H9 (cell line): ENCODE measurements around the gene FBXL5. TPM values are rescaled to one million over a fixed set of nuclear protein-coding genes. Genes with fewer than 3 reads are reported as not detected.

ENCODE experiments used
- DNase-seq: peaks from one replicate; pipeline ENCODE4 v3.0.0-alpha.2; 2017
- H2AFZ ChIP-seq: one replicate; pipeline ENCODE4 v1.6.1; 2013; ENCODE audit warnings: mild to moderate bottlenecking, low read length, control low read depth, moderate library complexity
- H2AK5ac ChIP-seq: 2 replicates; pipeline ENCODE4 v1.6.1; 2013; ENCODE audit warnings: low read length, control low read depth, mixed read lengths; ENCODE audit not compliant: insufficient read length
- H2BK120ac ChIP-seq: one replicate; pipeline ENCODE4 v1.6.1; 2013; ENCODE audit warnings: low read depth, mild to moderate bottlenecking, low read length, control low read depth, inconsistent platforms; ENCODE audit not compliant: poor library complexity, severe bottlenecking
- H2BK12ac ChIP-seq: 2 replicates; pipeline ENCODE4 v1.6.1; 2013; ENCODE audit warnings: low read length, control low read depth, mixed read lengths, low read depth; ENCODE audit not compliant: insufficient read length
- H2BK15ac ChIP-seq: 2 replicates; pipeline ENCODE4 v1.6.1; 2013; ENCODE audit warnings: low read depth, low read length, control low read depth
- H2BK20ac ChIP-seq: one replicate; pipeline ENCODE4 v1.6.1; 2013; ENCODE audit warnings: low read depth, mild to moderate bottlenecking, low read length, control low read depth, inconsistent platforms; ENCODE audit not compliant: poor library complexity, severe bottlenecking
- H2BK5ac ChIP-seq: 2 replicates; pipeline ENCODE4 v1.6.1; 2013; ENCODE audit warnings: low read length, control low read depth, mixed read lengths; ENCODE audit not compliant: insufficient read length
- H3K14ac ChIP-seq: 2 replicates; pipeline ENCODE4 v1.6.1; 2013; ENCODE audit warnings: low read length, control low read depth; ENCODE audit not compliant: insufficient read depth
- H3K18ac ChIP-seq: 2 replicates; pipeline ENCODE4 v1.6.1; 2013; ENCODE audit warnings: low read depth, mild to moderate bottlenecking, mixed read lengths, low read length, control low read depth; ENCODE audit not compliant: insufficient read length
- H3K23ac ChIP-seq: 2 replicates; pipeline ENCODE4 v1.6.1; 2013; ENCODE audit warnings: low read length, control low read depth, mixed read lengths, low read depth; ENCODE audit not compliant: insufficient read length
- H3K23me2 ChIP-seq: 2 replicates; pipeline ENCODE4 v1.6.1; 2013; ENCODE audit warnings: low read depth, mild to moderate bottlenecking, mixed read lengths, low read length, control low read depth; ENCODE audit not compliant: insufficient read length, poor library complexity, severe bottlenecking
- H3K27ac ChIP-seq: 2 replicates; pipeline ENCODE4 v1.5.1; 2013; ENCODE audit warnings: low read length, control low read depth, mixed read lengths, low read depth; ENCODE audit not compliant: insufficient read length
- H3K27me3 ChIP-seq: 2 replicates; pipeline ENCODE4 v1.6.1; 2013; ENCODE audit warnings: low read length, control low read depth, inconsistent platforms; ENCODE audit not compliant: insufficient read depth
- H3K4ac ChIP-seq: 2 replicates; pipeline ENCODE4 v1.6.1; 2013; ENCODE audit warnings: low read depth, mild to moderate bottlenecking, control low read depth, inconsistent platforms, low read length, moderate library complexity
- H3K4me1 ChIP-seq: 2 replicates; pipeline ENCODE4 v1.6.1; 2013; ENCODE audit warnings: low read length, control low read depth, inconsistent platforms; ENCODE audit not compliant: insufficient read depth
- H3K4me2 ChIP-seq: 2 replicates; pipeline ENCODE4 v1.6.1; 2013; ENCODE audit warnings: low read length, control low read depth, mixed read lengths; ENCODE audit not compliant: insufficient read length, insufficient read depth
- H3K56ac ChIP-seq: 2 replicates; pipeline ENCODE4 v1.6.1; 2013; ENCODE audit warnings: low read depth, mild to moderate bottlenecking, mixed read lengths, low read length, control low read depth; ENCODE audit not compliant: insufficient read length
- H3K79me1 ChIP-seq: 2 replicates; pipeline ENCODE4 v1.6.1; 2013; ENCODE audit warnings: low read depth, mild to moderate bottlenecking, moderate library complexity, low read length, control low read depth, inconsistent platforms; ENCODE audit not compliant: insufficient read depth, poor library complexity, severe bottlenecking
- H3K79me2 ChIP-seq: 2 replicates; pipeline ENCODE4 v1.6.1; 2013; ENCODE audit warnings: low read length, control low read depth, inconsistent platforms; ENCODE audit not compliant: insufficient read depth
- H3K9ac ChIP-seq: 2 replicates; pipeline ENCODE4 v1.6.1; 2013; ENCODE audit warnings: low read length, control low read depth, mixed read lengths; ENCODE audit not compliant: insufficient read length; ENCODE audit errors: extremely low read depth
- H3K9me3 ChIP-seq: one replicate; pipeline ENCODE4 v1.6.1; 2013; ENCODE audit warnings: low read depth, low read length, inconsistent platforms; ENCODE audit not compliant: control insufficient read depth
- H3T11ph ChIP-seq: one replicate; pipeline ENCODE4 v1.6.1; 2013; ENCODE audit warnings: mild to moderate bottlenecking, low read length, control low read depth, inconsistent platforms
- H4K20me1 ChIP-seq: one replicate; pipeline ENCODE4 v1.6.1; 2013; ENCODE audit not compliant: control insufficient read depth, insufficient read length, insufficient read depth
- H4K5ac ChIP-seq: 2 replicates; pipeline ENCODE4 v1.6.1; 2013; ENCODE audit warnings: low read depth, mild to moderate bottlenecking, mixed read lengths, low read length, control low read depth; ENCODE audit not compliant: insufficient read length
- H4K8ac ChIP-seq: replicated peaks from 2 replicates; pipeline ENCODE4 v1.6.1; 2013; ENCODE audit warnings: low read length, control low read depth, mixed read lengths, low read depth; ENCODE audit not compliant: insufficient read length
- H4K91ac ChIP-seq: 2 replicates; pipeline ENCODE4 v1.6.1; 2013; ENCODE audit warnings: low read depth, mild to moderate bottlenecking, moderate library complexity, mixed read lengths, low read length, control low read depth; ENCODE audit not compliant: insufficient read length
- H3K27ac Mint-ChIP-seq, 3 experiments: 2 replicates in 2 of 3; 3 replicates in 1 of 3; pipeline ENCODE4 v1.8.0; 2020 to 2021; ENCODE audit warnings: mixed read lengths in 3 of 3, mild to moderate bottlenecking in 1 of 3, moderate library complexity in 1 of 3
- H3K27me3 Mint-ChIP-seq: 2 replicates; pipeline ENCODE4 v1.8.0; 2021; ENCODE audit warnings: low read depth, mild to moderate bottlenecking, moderate library complexity, mixed read lengths
- H3K36me3 Mint-ChIP-seq, 3 experiments: 2 replicates in 2 of 3; 3 replicates in 1 of 3; pipeline ENCODE4 v1.8.0; 2020 to 2021; ENCODE audit warnings: low read depth in 3 of 3, mixed read lengths in 3 of 3; ENCODE audit not compliant: insufficient read depth in 1 of 3
- H3K4me1 Mint-ChIP-seq, 2 experiments: 2 replicates each; pipeline ENCODE4 v1.8.0; 2020; ENCODE audit warnings: mixed read lengths in 2 of 2
- H3K4me3 Mint-ChIP-seq, 2 experiments: 2 replicates in 1 of 2; 3 replicates in 1 of 2; pipeline ENCODE4 v1.8.0; 2020 to 2021; ENCODE audit warnings: mild to moderate bottlenecking in 2 of 2, mixed read lengths in 2 of 2, moderate library complexity in 1 of 2
- H3K9me3 Mint-ChIP-seq, 2 experiments: 2 replicates in 1 of 2; 3 replicates in 1 of 2; pipeline ENCODE4 v1.8.0; 2020; ENCODE audit warnings: mild to moderate bottlenecking in 2 of 2, mixed read lengths in 2 of 2, moderate library complexity in 1 of 2
- CTCF ChIP-seq: fragments of 200-600 bp; sonication (generic); conservative IDR thresholded peaks from 3 replicates; pipeline ENCODE4 v1.8.0; 2021; ENCODE audit warnings: antibody characterized with exemption, mild to moderate bottlenecking
- WGBS: extraction: QIAGEN DNeasy Blood & Tissue Kit; methylation state at CpG from one replicate; pipeline ENCODE4 v1.1.7; 2013; ENCODE audit warnings: missing lambda C conversion rate, low lambda C conversion rate, mixed read lengths; ENCODE audit not compliant: insufficient read length; ENCODE audit errors: extremely low coverage; 5-methylcytosine and 5-hydroxymethylcytosine counted together
- total RNA-seq: library from RNA; stranded (reverse); gene quantifications from 2 replicates; pipeline ENCODE4 v1.2.1, GENCODE V29; 2021

The FBXL5 gene
- total RNA-seq, 1 experiment from 2014 or later: 57.6 TPM

- H3K27ac Mint-ChIP-seq: peak overlapping the region in 2 of 3 experiments; percentile 35 to 72; a peak in 2 of 7 replicates
- no peaks in the 10 kb centered on the region for H3K23me2 ChIP-seq
- no peak overlapping the region for H4K8ac ChIP-seq
- H3K27ac ChIP-seq: no peak overlapping the region
- H3K14ac ChIP-seq: no peak overlapping the region
- H3K27me3 Mint-ChIP-seq: no peaks in the 10 kb centered on the region
- H3K18ac ChIP-seq: no peak overlapping the region
- H3K36me3 Mint-ChIP-seq: peaks cover 18 to 42% (median 28%) of the 10 kb centered on the region in 3 experiments
- no peak overlapping the region for H2BK120ac ChIP-seq
- no peaks in the 10 kb centered on the region for H3K79me1 ChIP-seq
- no peak overlapping the region for H4K5ac ChIP-seq
- TF ChIP-seq CTCF: no peak
- no peak overlapping the region for H4K91ac ChIP-seq
- no peak overlapping the region for H3T11ph ChIP-seq
- no peak overlapping the region for H3K9ac ChIP-seq
- H2BK15ac ChIP-seq: no peak overlapping the region
- no peak overlapping the region for H3K4me3 Mint-ChIP-seq
- no peak overlapping the region for H3K23ac ChIP-seq
- H3K4me1 Mint-ChIP-seq: peaks cover 37 to 46% of the 10 kb centered on the region in 2 experiments
- WGBS: no CpG with 5 or more reads among the region's 2 CpGs
- no peaks in the 10 kb centered on the region for H4K20me1 ChIP-seq
- no peaks in the 10 kb centered on the region for H3K27me3 ChIP-seq
- H3K4me2 ChIP-seq: no peak overlapping the region
- H2BK20ac ChIP-seq: no peak overlapping the region
- H2BK12ac ChIP-seq: no peak overlapping the region
- no peak overlapping the region for H3K56ac ChIP-seq
- no peak overlapping the region for H2BK5ac ChIP-seq
- no peak overlapping the region for H3K4ac ChIP-seq
- no peak for DNase-seq
- no peak overlapping the region for H2AK5ac ChIP-seq
- no peaks in the 10 kb centered on the region for H3K9me3 ChIP-seq
- H3K4me1 ChIP-seq: peaks cover 10% of the 10 kb centered on the region
- H3K79me2 ChIP-seq: no peaks in the 10 kb centered on the region
- no peak overlapping the region for H2AFZ ChIP-seq
- H3K9me3 Mint-ChIP-seq: peaks cover 5 to 7% of the 10 kb centered on the region in 2 experiments; a peak in 2 of 5 replicates
Measured at GRCh38 chr4:15689540-15689939, 34.4 kb upstream of the FBXL5 start.
